Mammary epithelial cell (primary cell): ENCODE measurements around the gene MALL.

Experiments used
- CTCF ChIP-seq, 2 donors: IDR thresholded peaks in 1 of 2; conservative IDR thresholded peaks in 1 of 2; 2 replicates each; pipeline ENCODE4 v1.5.1; 2011 to 2012; ENCODE audit warnings: inconsistent platforms in 2 of 2, low read length in 2 of 2, mild to moderate bottlenecking in 2 of 2, control low read depth in 1 of 2, low read depth in 1 of 2; ENCODE audit not compliant: insufficient read depth in 1 of 2; ENCODE audit errors: extremely low read depth in 1 of 2
- EZH2 ChIP-seq: IDR thresholded peaks from 2 replicates; pipeline ENCODE4 v1.6.1; 2012; ENCODE audit warnings: low read length, inconsistent platforms, borderline replicate concordance

GRCh38 chr2:110131166-110131565, 15.5 kb upstream of the MALL start:
- TF ChIP-seq CTCF (conservative IDR thresholded peaks at IDR 0.05 in 1 of 2, IDR thresholded peaks at IDR 0.05 in 1 of 2; ENCODE audit: extremely low read depth in 1 of 2, insufficient read depth in 1 of 2, low read depth in 1 of 2, low read length in 2 of 2), result no peak
- no peak for TF ChIP-seq EZH2
